Measurements from ENCODE around the gene RAD51AP1. TPM values are rescaled to one million over a fixed set of nuclear protein-coding genes. Genes with fewer than 3 reads are reported as not detected.

Gene RAD51AP1
- total RNA-seq, 1 experiment from 2014 or later, result 75.4 TPM

GRCh38 chr12:4564818-4565217 lies 26.1 kb downstream of the RAD51AP1 start:
- no peak for DNase-seq
- Histone ChIP-seq H3K36me3 (peaks cover 16% of the 10 kb centered on the region; the same call in 1 of the 2 replicates), H3K4me1 (no peaks in the 10 kb centered on the region), H3K27me3 (no peaks in the 10 kb centered on the region), H3K4me3 (no peak overlapping the region), H3K27ac (no peak overlapping the region), H3K9me3 (replicated peaks) (no peaks in the 10 kb centered on the region)

DNA sequence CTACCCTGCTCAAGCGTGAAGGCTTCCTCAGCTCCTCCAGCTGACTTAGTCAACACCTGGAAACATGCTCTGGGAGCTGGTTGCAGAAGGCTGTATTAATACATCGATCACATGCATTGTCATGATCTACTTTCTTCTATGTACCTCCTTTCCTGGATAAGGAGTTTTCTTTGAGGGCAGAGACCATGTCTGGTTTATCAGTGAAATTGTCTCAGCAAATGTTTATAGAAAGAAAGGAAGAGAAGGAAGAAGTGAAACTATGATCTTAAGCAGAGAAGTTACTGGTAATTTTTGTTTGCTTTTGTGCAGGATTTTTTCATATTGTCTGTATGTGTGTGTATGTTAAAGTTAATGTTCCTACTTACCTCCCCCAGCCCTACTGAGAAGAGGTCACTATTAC lies 27.8 kb downstream of the RAD51AP1 start:
- Histone ChIP-seq H3K4me1 (no peaks in the 10 kb centered on the region), H3K9me3 (replicated peaks) (no peaks in the 10 kb centered on the region), H3K27me3 (no peaks in the 10 kb centered on the region), H3K36me3 (peaks cover 7% of the 10 kb centered on the region), H3K4me3 (no peak overlapping the region), H3K27ac (no peak overlapping the region)
- DNase-seq, result no peak

GRCh38 chr12:4567073-4567881 lies 28.6 kb downstream of the RAD51AP1 start:
- Histone ChIP-seq H3K27me3 (no peaks in the 10 kb centered on the region), H3K27ac (no peak overlapping the region), H3K4me3 (no peak overlapping the region), H3K4me1 (no peaks in the 10 kb centered on the region), H3K9me3 (replicated peaks) (no peaks in the 10 kb centered on the region), H3K36me3 (peaks cover 3% of the 10 kb centered on the region)
- DNase-seq, result no peak

GRCh38 chr12:4569261-4569660 lies 30.6 kb downstream of the RAD51AP1 start:
- no peak for DNase-seq
- no peak overlapping the region for H3K27ac ChIP-seq
- H3K4me3 ChIP-seq, result no peak overlapping the region
- no peaks in the 10 kb centered on the region for H3K4me1 ChIP-seq
- H3K9me3 ChIP-seq (replicated peaks), result no peaks in the 10 kb centered on the region
- peaks cover 3% of the 10 kb centered on the region for H3K36me3 ChIP-seq
- no peaks in the 10 kb centered on the region for H3K27me3 ChIP-seq

DNA sequence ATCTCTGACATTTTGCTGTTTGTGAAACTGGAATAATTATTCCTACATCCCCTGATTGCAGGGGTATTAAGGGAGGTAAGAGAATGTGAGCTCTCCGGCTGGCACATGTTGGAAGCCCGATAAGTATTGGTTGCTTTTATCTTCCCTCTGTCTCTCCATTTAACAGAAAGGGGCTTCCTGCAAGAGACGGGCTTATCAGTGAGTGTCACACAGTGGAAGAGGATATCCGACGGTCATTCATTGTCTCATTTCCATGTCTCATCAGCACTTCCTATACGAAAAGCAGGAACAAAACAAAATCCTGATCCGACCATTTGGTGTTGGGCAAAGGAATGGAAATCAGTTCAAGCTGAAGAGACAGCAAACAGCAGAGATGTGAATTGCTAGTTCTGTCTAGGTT lies 34.0 kb downstream of the RAD51AP1 start:
- no peaks in the 10 kb centered on the region for H3K4me1 ChIP-seq
- H3K27ac ChIP-seq, result no peak overlapping the region
- H3K4me3 ChIP-seq, result no peak overlapping the region
- no peaks in the 10 kb centered on the region for H3K27me3 ChIP-seq
- DNase-seq, result no peak
- peaks cover 3% of the 10 kb centered on the region for H3K36me3 ChIP-seq
- H3K9me3 ChIP-seq (replicated peaks), result no peaks in the 10 kb centered on the region

- H3K27ac ChIP-seq, result no peak overlapping the region
- H3K4me1 ChIP-seq, result no peaks in the 10 kb centered on the region
- H3K36me3 ChIP-seq, result no peaks in the 10 kb centered on the region
- no peaks in the 10 kb centered on the region for H3K9me3 ChIP-seq (replicated peaks)
- H3K4me3 ChIP-seq, result no peak overlapping the region
- peak in 1 of 2 experiments; percentile 25 for DNase-seq
- H3K27me3 ChIP-seq, result 0 out of 2 replicates have a peak, but pooled peaks cover 3% of the 10 kb centered on the region
Observed at GRCh38 chr12:4579305-4580102, 40.8 kb downstream of the RAD51AP1 start.

DNA sequence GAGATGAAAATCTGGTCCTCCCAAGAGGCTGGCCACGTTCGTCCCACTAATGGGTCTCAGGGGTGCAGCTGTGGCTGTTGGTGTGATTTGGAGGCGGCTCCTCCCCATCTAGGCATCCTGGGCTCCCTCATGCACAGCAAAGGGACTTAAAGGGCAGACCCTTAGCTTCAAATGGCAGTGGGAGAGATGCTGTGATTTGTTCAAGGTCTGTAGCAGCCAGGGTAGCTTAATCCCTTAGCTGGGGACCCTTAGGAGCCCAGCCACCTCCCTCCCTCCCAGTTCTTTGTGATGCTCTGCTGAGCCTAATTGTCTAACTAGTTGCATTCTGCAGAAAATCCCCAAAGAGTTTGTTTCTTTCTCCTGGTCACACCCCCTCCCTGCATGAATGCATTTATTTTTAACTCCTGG lies 41.6 kb downstream of the RAD51AP1 start:
- H3K27me3 ChIP-seq, result 0 out of 2 replicates have a peak, but pooled peaks cover 3% of the 10 kb centered on the region
- no peak overlapping the region for H3K27ac ChIP-seq
- no peaks in the 10 kb centered on the region for H3K4me1 ChIP-seq
- no peaks in the 10 kb centered on the region for H3K9me3 ChIP-seq (replicated peaks)
- no peaks in the 10 kb centered on the region for H3K36me3 ChIP-seq
- H3K4me3 ChIP-seq, result no peak overlapping the region
- DNase-seq, result no peak

DNA sequence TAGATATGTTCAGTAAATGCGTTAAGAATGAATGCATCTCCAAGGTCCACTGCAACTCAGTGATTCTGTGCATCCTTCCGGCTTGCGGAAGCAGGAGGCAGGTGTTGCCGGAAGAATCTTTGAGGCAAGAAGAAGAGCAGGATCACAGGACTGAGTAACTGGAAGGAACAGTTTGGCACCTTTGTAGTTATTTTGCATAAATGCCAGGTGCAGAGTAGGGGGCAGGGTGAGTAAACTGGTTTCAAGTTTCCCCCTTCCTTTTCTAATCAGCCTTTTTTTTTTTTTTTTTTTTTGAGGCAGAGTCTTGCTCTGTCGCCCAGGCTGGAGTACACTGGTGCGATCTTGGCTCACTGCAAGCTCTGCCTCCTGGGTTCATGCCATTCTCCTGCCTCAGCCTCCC lies 45.6 kb downstream of the RAD51AP1 start:
- Histone ChIP-seq H3K4me3 (no peak overlapping the region), H3K27ac (no peak overlapping the region), H3K36me3 (no peaks in the 10 kb centered on the region), H3K9me3 (replicated peaks) (no peaks in the 10 kb centered on the region), H3K27me3 (0 out of 2 replicates have a peak, but pooled peaks cover 3% of the 10 kb centered on the region), H3K4me1 (no peaks in the 10 kb centered on the region)
- DNase-seq, result no peak

DNA sequence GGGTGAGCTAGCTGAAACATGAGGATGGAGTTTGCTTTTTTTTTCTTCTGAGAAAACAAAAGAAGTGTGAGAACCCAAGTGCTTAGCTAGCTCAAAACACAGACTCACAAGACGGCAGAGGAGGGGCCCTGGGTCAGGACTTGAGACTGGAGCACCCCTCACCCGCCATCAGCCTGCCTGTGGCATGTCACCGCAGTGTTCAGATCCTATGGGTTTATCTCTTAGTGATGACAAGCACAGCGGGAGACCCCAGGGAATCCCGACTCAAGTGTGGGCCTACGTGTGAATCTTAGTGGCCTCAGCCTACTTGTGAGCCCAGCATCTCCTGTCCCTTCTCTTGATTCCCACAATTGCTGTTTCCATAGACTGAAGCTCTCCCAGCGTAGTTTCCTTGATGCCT lies 46.2 kb downstream of the RAD51AP1 start:
- Histone ChIP-seq H3K36me3 (no peaks in the 10 kb centered on the region), H3K27me3 (0 out of 2 replicates have a peak, but pooled peaks cover 3% of the 10 kb centered on the region), H3K27ac (no peak overlapping the region), H3K9me3 (replicated peaks) (no peaks in the 10 kb centered on the region), H3K4me1 (no peaks in the 10 kb centered on the region), H3K4me3 (no peak overlapping the region)
- DNase-seq, result no peak

DNA sequence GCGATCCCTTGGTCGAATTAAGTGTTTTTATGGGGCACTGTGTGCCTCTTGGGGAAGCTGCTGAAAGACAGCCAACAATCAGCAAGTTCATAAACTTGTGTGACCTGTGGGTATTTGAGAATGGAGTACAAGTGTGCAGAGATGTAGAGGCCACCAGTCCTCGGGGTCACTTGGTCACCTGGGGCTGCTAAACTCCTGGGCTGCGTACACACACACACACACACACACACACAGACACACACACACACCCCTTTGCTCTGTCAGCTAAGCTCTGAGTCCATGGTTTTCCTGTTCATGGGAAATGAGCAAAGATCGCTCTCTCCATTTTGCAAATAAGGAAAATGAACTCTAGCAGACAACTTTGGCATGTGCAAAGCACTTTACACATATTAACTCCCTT lies 47.8 kb downstream of the RAD51AP1 start:
- Histone ChIP-seq H3K36me3 (no peaks in the 10 kb centered on the region), H3K9me3 (replicated peaks) (no peaks in the 10 kb centered on the region), H3K27ac (no peak overlapping the region), H3K4me3 (no peak overlapping the region), H3K27me3 (peaks cover 7% of the 10 kb centered on the region; the same call in 1 of the 2 replicates), H3K4me1 (no peaks in the 10 kb centered on the region)
- DNase-seq, result no peak

- Histone ChIP-seq H3K4me3 (no peak overlapping the region), H3K9me3 (replicated peaks) (no peaks in the 10 kb centered on the region), H3K36me3 (no peaks in the 10 kb centered on the region), H3K27me3 (peaks cover 5% of the 10 kb centered on the region; the same call in 1 of the 2 replicates), H3K4me1 (no peaks in the 10 kb centered on the region), H3K27ac (no peak overlapping the region)
- DNase-seq, result no peak
Observed at GRCh38 chr12:4587108-4587507, 48.4 kb downstream of the RAD51AP1 start.

- H3K27ac ChIP-seq, result no peak overlapping the region
- H3K27me3 ChIP-seq, result peaks cover 5% of the 10 kb centered on the region; the same call in 1 of the 2 replicates
- no peaks in the 10 kb centered on the region for H3K36me3 ChIP-seq
- H3K9me3 ChIP-seq (replicated peaks), result no peaks in the 10 kb centered on the region
- no peak overlapping the region for H3K4me3 ChIP-seq
- no peaks in the 10 kb centered on the region for H3K4me1 ChIP-seq
- no peak for DNase-seq
Observed at GRCh38 chr12:4588916-4589315, 50.2 kb downstream of the RAD51AP1 start.

- Histone ChIP-seq H3K36me3 (no peaks in the 10 kb centered on the region), H3K4me1 (no peaks in the 10 kb centered on the region), H3K4me3 (no peak overlapping the region), H3K27me3 (peaks cover 5% of the 10 kb centered on the region; the same call in 1 of the 2 replicates), H3K9me3 (replicated peaks) (no peaks in the 10 kb centered on the region), H3K27ac (no peak overlapping the region)
- DNase-seq, result no peak
Observed at GRCh38 chr12:4589941-4590340, 51.3 kb downstream of the RAD51AP1 start.

DNA sequence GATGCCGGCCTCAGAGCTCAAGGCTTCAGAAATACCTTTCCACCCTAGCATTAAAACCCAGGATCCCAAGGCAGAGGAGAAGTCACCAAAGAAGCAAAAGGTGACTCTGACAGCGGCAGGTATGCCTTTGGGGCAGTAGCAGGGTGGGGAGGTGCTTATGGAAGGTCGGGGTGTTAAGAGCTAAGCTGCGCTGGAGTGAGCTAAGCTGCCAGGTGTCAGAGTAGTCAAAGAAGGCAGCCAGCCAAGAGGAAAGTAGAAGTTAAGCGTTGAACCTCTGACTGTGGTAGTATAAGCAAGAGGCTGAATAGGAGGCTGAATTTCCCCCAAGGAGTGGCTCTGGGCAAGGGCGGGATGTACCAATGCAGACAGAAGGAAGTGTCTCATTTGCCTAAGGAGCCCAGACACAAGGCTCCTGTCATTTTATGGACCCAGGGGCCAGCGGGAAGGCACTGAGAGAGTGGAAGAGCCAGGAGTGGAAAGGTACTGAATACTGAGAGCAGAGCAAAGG lies 52.5 kb downstream of the RAD51AP1 start:
- DNase-seq, result no peak
- H3K36me3 ChIP-seq, result no peaks in the 10 kb centered on the region
- H3K4me1 ChIP-seq, result no peaks in the 10 kb centered on the region
- no peak overlapping the region for H3K4me3 ChIP-seq
- H3K27ac ChIP-seq, result no peak overlapping the region
- H3K27me3 ChIP-seq, result peaks cover 5% of the 10 kb centered on the region; the same call in 1 of the 2 replicates
- no peaks in the 10 kb centered on the region for H3K9me3 ChIP-seq (replicated peaks)

- H3K4me1 ChIP-seq, result no peaks in the 10 kb centered on the region
- H3K36me3 ChIP-seq, result no peaks in the 10 kb centered on the region
- H3K4me3 ChIP-seq, result no peak overlapping the region
- DNase-seq, result no peak
- peaks cover 5% of the 10 kb centered on the region; the same call in 1 of the 2 replicates for H3K27me3 ChIP-seq
- H3K9me3 ChIP-seq (replicated peaks), result no peaks in the 10 kb centered on the region
- no peak overlapping the region for H3K27ac ChIP-seq
Observed at GRCh38 chr12:4595881-4596280, 57.2 kb downstream of the RAD51AP1 start.
